Measurements from ENCODE around the gene MYRIP. TPM values are rescaled to one million over a fixed set of nuclear protein-coding genes. Genes with fewer than 3 reads are reported as not detected.

MYRIP gene
- total RNA-seq, 2 donors from 2014 or later = 4.2 to 7.1 TPM

- DNase-seq (ENCODE audit: low spot score) = no peak
- H3K9me3 ChIP-seq = no peaks in the 10 kb centered on the region
- no peak for TF ChIP-seq CTCF (IDR thresholded peaks at IDR 0.05)
- H3K4me1 ChIP-seq = no peaks in the 10 kb centered on the region
- H3K27ac ChIP-seq = no peak overlapping the region
- H3K27me3 ChIP-seq = no peaks in the 10 kb centered on the region
- no peaks in the 10 kb centered on the region for H3K36me3 ChIP-seq
- no peak overlapping the region for H3K4me3 ChIP-seq
Measured at GRCh38 chr3:40035177-40035576, 225.8 kb downstream of the MYRIP start.

GRCh38 chr3:40037582-40037981 is 228.2 kb downstream of the MYRIP start:
- Histone ChIP-seq H3K27me3 (no peaks in the 10 kb centered on the region), H3K4me1 (no peaks in the 10 kb centered on the region), H3K36me3 (no peaks in the 10 kb centered on the region), H3K27ac (no peak overlapping the region), H3K4me3 (no peak overlapping the region), H3K9me3 (no peaks in the 10 kb centered on the region)
- DNase-seq (ENCODE audit: low spot score) = no peak
- TF ChIP-seq CTCF (IDR thresholded peaks at IDR 0.05) = no peak

DNA sequence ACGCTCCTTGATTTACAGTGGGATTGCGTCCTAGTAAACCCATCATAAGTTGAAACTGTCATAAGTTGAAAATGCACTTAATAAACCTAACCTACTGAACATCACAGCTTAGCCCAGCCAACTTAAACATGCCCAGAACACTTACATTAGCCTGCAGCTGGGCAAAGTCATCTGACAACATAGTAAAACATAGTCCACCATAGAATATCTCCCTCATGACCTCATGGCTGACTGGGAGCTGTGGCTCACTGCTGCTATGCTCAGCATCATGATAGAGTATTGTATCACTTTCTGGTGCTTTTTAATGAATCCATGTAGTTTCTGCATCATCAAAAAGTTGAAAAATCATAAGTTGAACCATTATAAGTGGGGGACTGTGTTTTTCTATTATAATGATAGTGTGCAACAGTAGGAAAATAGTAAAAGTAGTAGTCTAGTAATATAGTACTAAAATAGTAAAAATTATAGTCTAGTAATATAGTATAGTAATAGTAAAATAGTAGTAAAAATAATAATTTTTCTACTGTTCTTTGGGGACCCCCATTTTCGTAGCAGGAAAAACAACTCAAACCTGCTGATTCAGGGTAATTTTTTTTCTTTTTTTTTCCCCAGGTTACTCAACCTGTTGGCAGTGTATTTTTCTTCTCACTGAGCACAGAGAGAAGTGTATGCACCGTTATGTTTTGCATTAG is 233.5 kb downstream of the MYRIP start:
- Histone ChIP-seq H3K9me3 (no peaks in the 10 kb centered on the region), H3K4me3 (no peak overlapping the region), H3K27me3 (no peaks in the 10 kb centered on the region), H3K27ac (no peak overlapping the region), H3K4me1 (no peaks in the 10 kb centered on the region), H3K36me3 (no peaks in the 10 kb centered on the region)
- DNase-seq (ENCODE audit: low spot score) = no peak
- no peak for TF ChIP-seq CTCF (IDR thresholded peaks at IDR 0.05)

DNA sequence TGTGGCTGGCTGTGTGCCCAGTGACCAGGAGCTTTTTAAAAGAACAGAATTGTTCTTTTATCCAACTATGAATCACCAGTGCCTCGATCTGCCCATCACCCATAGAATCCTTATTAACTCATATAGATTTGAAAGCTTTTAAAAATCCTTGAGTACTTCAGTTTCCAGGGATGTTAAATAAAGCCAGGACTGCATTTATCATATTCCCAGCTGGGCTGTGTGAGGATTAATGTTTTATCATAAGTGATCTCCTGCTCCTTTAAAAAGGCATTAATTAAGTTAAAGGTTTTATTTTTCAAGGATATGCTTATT is 234.0 kb downstream of the MYRIP start:
- no peak overlapping the region for H3K27ac ChIP-seq
- DNase-seq (ENCODE audit: low spot score) = no peak
- no peaks in the 10 kb centered on the region for H3K9me3 ChIP-seq
- H3K4me1 ChIP-seq = no peaks in the 10 kb centered on the region
- no peaks in the 10 kb centered on the region for H3K36me3 ChIP-seq
- H3K4me3 ChIP-seq = no peak overlapping the region
- no peaks in the 10 kb centered on the region for H3K27me3 ChIP-seq
- no peak for TF ChIP-seq CTCF (IDR thresholded peaks at IDR 0.05)

- no peaks in the 10 kb centered on the region for H3K36me3 ChIP-seq
- DNase-seq (ENCODE audit: low spot score) = no peak
- TF ChIP-seq CTCF (IDR thresholded peaks at IDR 0.05) = no peak
- no peaks in the 10 kb centered on the region for H3K9me3 ChIP-seq
- H3K27ac ChIP-seq = no peak overlapping the region
- no peaks in the 10 kb centered on the region for H3K27me3 ChIP-seq
- H3K4me3 ChIP-seq = no peak overlapping the region
- no peaks in the 10 kb centered on the region for H3K4me1 ChIP-seq
Measured at GRCh38 chr3:40044487-40044886, 235.1 kb downstream of the MYRIP start.

DNA sequence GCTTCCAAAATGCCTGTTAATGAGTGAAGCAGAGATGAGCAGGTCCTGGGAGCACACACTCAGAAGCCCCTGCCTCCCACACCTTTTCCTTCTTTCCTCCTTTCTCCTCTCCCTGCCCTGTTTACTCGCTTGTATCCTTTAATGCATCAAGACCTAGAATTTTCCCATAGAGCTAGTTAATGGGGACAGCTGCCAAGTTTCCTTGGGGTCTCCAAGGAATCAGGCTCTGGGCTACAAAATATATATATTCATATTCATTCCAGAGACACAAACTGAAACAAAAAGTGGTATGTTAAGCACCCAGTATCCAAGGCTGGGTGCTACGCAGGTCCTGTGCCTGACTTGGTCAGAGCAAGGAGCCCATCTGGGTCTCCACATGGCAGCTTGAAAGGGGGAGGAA is 235.6 kb downstream of the MYRIP start:
- Histone ChIP-seq H3K4me3 (no peak overlapping the region), H3K27me3 (no peaks in the 10 kb centered on the region), H3K9me3 (peaks cover 0 to 4% of the 10 kb centered on the region in 2 donors), H3K36me3 (no peaks in the 10 kb centered on the region), H3K27ac (no peak overlapping the region), H3K4me1 (no peaks in the 10 kb centered on the region)
- DNase-seq (ENCODE audit: low spot score) = no peak
- TF ChIP-seq CTCF (IDR thresholded peaks at IDR 0.05) = no peak

Data from right atrium auricular region (tissue), 2 donors.